ENCODE results near the gene CTBS. TPM values are rescaled to one million over a fixed set of nuclear protein-coding genes. Genes with fewer than 3 reads are reported as not detected.

Gene CTBS
- polyA plus RNA-seq, 1 donor = 5.8 TPM

DNA sequence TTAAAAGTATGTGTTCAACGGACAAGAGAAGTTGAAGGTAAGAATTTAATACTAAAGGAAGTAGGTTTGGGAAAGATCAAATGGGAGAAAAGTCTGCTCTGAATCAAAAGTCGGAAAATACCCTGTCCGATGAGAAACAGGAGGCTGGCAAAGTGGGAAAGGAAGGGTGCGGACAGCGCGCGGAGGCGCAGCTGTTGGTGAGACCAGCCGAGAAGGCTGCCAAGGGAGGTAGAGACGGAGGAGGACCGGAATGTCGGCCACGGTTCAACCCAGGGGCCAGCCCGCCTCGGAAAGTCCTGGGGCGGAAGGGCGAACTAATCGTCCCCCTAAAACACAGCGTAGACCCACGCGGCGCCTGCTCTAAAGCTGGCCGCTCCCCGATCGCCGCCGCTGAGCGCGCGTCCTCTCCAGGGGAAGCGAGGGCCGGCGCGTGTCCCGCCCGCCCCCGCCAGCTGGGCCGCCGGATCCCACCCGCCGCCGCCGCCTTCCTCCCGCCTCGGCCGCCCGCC, 68.7 kb downstream of the CTBS start:
- DNase-seq = peak; percentile 79

DNA sequence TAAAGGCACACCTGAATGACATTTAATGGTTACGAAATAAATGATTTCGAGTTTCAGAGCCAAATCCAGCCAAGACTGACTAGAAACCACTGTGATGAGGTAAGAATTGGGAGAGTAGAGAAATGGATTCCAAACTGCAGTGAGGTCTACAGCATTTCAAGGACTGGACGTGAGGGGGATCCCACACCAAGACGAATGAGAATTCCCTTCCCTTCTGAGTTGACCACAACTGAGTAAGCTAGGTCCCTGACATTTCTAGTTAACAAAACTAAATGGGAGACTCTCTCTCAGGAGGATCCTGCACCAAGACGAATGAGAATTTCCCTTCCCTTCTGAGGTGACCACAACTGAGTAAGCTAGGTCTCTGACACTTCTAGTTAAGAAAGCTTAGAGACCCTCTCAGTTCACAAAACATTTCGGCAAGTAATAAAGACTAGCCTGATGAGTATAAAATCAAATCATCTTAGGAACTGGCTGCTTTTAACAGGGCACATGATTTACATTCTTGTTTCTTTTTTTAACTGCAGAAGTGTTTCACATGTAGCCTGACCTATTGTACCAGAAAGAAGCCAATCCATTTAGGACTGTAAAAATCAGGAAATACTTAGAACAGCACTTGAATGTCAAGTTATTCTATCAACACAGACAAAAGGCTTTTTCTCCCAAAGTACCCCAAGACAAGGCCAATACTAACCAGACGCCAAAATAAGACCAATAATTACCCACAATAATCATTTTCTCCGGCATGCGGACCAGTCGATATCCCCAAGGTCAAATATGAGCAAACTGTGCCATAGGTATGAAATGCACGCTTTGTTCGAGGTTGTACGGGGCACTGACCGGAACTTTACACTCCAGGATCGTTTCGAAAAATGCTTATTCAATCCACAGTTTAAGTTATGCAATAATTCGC, 69.4 kb downstream of the CTBS start:
- DNase-seq = peak; percentile 19

DNA sequence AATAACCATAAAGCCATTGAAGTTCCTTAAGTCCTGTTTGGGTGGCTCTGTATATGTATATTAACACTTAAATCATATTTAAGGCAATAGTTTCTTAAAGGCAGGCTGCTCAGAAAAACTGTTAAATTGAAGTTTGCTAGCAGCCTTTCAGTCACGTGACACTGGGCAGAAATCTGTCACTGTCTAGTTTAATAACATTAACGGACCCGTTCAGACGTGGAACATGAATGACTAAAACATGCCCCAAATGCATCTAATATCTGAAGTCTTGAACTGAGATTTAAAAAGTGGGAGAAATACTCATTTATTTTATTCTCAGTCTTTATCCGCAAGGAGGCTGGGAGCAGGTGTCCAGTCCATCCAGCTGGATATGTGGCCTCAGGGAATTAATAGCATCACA, 71.3 kb downstream of the CTBS start:
- DNase-seq = no peak

Other genes with a start within 250 kb of the CTBS start
- gene DNASE2B, start 176.0 kb downstream of the CTBS start, polyA plus RNA-seq (ENCODE audit: insufficient read length) = 0.17 TPM
- gene RPF1, start 95.2 kb downstream of the CTBS start, polyA plus RNA-seq (ENCODE audit: insufficient read length) = 34.0 TPM
- 1.8 TPM for gene SPATA1, start 68.1 kb downstream of the CTBS start, polyA plus RNA-seq (ENCODE audit: insufficient read length)
- gene GNG5, start 67.9 kb downstream of the CTBS start, polyA plus RNA-seq (ENCODE audit: insufficient read length) = 165 TPM
- 14.2 TPM for gene SSX2IP, start 116.0 kb upstream of the CTBS start, polyA plus RNA-seq (ENCODE audit: insufficient read length)